Measurements from ENCODE around the gene GUCY1A2. TPM values are rescaled to one million over a fixed set of nuclear protein-coding genes. Genes with fewer than 3 reads are reported as not detected.

GUCY1A2 gene
- total RNA-seq, 4 donors from 2014 or later, result 0.49 to 2.4 (median 1.3) TPM

DNA sequence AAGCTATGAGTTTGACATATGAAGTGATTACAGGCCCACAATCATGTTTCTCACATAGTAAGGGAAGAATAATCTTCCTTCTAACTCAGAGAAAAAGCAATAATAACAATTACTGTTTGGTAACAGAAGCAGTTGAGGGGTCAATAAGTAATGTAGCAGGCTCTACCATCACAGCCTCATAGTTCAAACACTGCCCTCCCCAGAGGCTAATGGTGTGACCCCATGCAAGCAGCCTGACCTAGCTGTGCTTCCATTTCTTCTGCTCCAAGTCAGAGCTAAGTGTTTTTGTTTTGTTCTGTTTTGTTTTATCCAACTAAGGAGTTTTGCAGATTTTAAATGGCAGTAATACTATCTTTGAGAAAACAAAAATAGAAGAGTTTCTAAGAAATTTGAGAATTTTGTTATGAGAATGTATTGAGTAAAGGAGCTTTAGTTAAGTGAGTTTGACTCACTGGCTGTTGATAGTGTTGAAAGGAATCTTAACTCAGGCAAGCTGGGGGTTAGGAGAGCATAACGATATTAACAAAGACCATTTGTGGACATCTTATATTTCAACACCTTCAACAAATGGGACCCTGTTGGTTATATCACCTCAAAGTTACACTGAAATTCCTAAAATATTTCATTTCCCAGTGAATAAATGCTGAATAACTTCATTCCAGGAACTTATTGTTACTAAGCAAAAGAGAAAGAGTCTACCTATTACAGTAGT lies 48.5 kb downstream of the GUCY1A2 start:
- no peak for DNase-seq (ENCODE audit: low spot score in 2 of 2)
- intact Hi-C loops (cut with DNase I; ENCODE audit: low total_unique reads), result no loop called here
- no peak overlapping the region for H3K4me3 ChIP-seq (ENCODE audit: low read depth, poor library complexity, severe bottlenecking)
- no peak for TF ChIP-seq CTCF (IDR thresholded peaks at IDR 0.05)
- WGBS, 2 donors, result 90 to 95% methylated on average over 1 of the region's 1 CpG

GRCh38 chr11:106962995-106963394 lies 55.3 kb downstream of the GUCY1A2 start:
- 80 to 88% methylated on average over 2 of the region's 2 CpGs for WGBS, 2 donors
- H3K4me3 ChIP-seq (ENCODE audit: low read depth, poor library complexity, severe bottlenecking), result no peak overlapping the region
- no peak for DNase-seq (ENCODE audit: low spot score in 2 of 2)
- intact Hi-C loops (cut with DNase I; ENCODE audit: low total_unique reads), result no loop called here
- TF ChIP-seq POLR2A (IDR thresholded peaks at IDR 0.05) (no peak), CTCF (IDR thresholded peaks at IDR 0.05) (no peak)

GRCh38 chr11:106961518-106961917 lies 56.8 kb downstream of the GUCY1A2 start:
- DNase-seq (ENCODE audit: low spot score in 2 of 2), result no peak

DNA sequence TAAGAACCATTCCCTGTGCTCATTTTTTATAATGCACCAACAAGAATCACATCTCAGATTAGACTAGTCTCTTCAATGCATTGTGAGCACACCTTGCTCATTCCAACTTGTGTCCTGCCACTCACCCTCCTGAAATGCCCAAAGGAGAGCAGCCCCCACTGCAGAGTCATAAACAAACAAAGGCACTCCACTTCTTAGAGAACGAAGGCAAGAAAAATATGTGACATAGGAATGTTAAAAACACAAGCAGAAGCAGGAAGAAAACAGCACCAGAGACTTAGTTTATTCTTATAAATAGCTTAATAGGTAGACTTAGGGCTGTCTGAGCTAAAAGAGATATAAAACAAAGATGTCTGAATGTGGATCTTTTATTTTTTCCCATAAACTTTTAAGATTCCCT lies 57.2 kb downstream of the GUCY1A2 start:
- no peak for TF ChIP-seq POLR2A (IDR thresholded peaks at IDR 0.05)
- no peak for TF ChIP-seq CTCF (IDR thresholded peaks at IDR 0.05)
- H3K4me3 ChIP-seq (ENCODE audit: low read depth, poor library complexity, severe bottlenecking), result no peak overlapping the region
- intact Hi-C loops (cut with DNase I; ENCODE audit: low total_unique reads), result no loop called here
- no peak for DNase-seq (ENCODE audit: low spot score in 2 of 2)
- 5 to 17% methylated on average over 1 of the region's 1 CpG for WGBS, 2 donors

More at GRCh38 chr11:106961518-106961917, 56.8 kb downstream of the GUCY1A2 start:
- WGBS, 2 donors, result 28 to 39% methylated on average over 1 of the region's 1 CpG
- no peak overlapping the region for H3K4me3 ChIP-seq (ENCODE audit: low read depth, poor library complexity, severe bottlenecking)
- intact Hi-C loops (cut with DNase I; ENCODE audit: low total_unique reads), result no loop called here
- no peak for TF ChIP-seq POLR2A (IDR thresholded peaks at IDR 0.05)

DNA sequence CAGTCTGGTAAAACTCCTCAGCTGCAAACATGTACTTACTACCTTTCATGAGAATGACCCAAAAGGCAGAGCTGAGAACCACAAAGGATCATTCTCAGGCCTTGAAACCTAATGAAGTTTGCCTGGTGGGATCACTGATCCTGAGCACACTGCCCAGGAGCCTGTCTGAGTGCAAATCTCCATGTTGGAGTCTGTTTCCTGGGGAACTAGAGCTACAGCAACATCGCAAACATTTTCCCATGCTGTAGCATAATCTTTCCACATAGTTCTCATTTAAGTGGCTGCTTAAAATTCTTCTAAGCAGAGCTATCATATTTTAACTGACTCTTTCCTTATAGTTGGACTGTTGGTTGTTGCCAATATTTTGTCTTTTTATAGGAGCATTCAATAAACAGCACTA lies 58.5 kb downstream of the GUCY1A2 start:
- TF ChIP-seq CTCF (IDR thresholded peaks at IDR 0.05), result no peak
- H3K4me3 ChIP-seq (ENCODE audit: low read depth, poor library complexity, severe bottlenecking), result no peak overlapping the region
- intact Hi-C loops (cut with DNase I; ENCODE audit: low total_unique reads), result no loop called here
- DNase-seq (ENCODE audit: low spot score in 2 of 2), result no peak
- WGBS, 2 donors, result 64 to 78% methylated on average over 1 of the region's 1 CpG

GRCh38 chr11:106959386-106959785 lies 58.9 kb downstream of the GUCY1A2 start:
- WGBS, 2 donors, result 85 to 89% methylated on average over 3 of the region's 3 CpGs
- TF ChIP-seq POLR2A (IDR thresholded peaks at IDR 0.05) (no peak), CTCF (IDR thresholded peaks at IDR 0.05) (no peak)
- intact Hi-C loops (cut with DNase I; ENCODE audit: low total_unique reads), result no loop called here
- H3K4me3 ChIP-seq (ENCODE audit: low read depth, poor library complexity, severe bottlenecking), result no peak overlapping the region
- no peak for DNase-seq (ENCODE audit: low spot score in 2 of 2)
